ENCODE data around the gene CHST8.
"Not testable (repeated sequence)": the region's sequence is repeated elsewhere in the genome, so short reads cannot be mapped to it uniquely, and the experiment has no call there.

The CHST8 gene

DNA sequence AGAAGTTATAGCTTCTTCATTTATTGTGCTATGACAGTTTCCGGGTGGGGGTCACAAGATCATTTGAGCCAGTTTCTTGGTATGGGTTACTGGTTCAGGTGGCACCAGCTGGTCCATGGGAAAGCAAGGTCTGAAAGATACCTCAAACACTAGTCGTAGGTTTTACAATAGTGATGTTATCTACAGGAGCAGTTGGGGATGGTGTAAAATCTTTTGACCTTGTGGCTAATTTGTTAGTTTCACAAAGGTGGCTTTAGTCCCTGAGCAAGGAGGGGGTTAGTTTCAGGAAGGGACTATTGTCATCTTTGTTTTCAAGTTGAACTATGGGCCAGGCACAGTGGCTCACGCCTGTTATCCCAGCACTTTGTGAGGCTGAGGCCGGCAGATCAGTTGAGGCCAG, 24.6 kb downstream of the CHST8 start:
- no peak for DNase-seq

DNA sequence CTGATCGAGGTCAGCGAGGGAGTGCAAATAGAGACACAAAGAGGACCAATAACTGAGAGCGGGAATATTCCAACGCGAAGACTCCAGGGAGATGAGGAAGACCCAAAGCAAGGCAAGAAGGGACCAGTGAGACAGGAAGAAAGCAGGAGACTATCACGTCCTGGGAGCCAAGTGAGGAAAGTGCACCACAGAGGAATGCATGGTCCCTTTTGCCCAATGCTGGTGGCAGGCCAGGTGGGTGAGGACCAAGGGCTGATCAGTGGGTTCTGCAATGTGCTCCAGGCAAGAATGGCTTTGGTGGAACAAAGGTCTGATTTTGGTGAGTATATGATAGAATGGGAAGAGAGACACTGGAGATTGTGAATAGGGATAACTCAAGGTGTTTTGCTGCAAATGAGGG, 25.4 kb downstream of the CHST8 start:
- DNase-seq, result no peak

DNA sequence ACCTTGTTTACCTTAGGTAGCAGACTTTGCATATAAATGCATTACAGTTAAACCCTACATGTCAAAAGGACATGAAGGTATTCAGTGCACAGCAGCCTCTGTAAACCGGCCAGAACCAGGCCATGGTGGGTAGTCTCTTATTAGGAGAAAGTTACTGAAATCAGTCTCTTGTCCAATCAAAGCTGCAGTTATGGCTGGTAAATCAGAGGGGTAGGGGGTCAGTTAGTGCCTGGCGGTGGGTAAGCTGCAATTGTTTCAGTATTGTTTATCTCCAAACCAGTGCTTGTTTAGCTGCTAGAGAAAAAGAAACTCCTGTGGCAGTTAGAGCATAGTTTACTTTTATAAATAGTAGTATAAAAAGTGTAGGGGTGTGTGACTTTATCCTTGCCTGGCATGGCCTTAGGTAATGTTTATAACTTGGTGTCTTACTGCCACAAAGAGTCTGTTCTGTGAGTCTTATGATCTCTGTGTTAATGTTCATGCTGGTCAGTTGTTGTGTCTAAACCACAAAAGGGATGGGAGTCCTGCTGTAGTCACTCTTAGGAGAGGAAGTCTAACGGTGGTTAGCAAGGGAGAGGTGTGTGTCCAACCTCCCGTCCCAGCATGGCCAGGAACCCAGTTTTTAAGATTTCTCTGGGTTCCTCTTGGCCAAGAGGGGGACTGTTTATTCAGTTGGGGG, 28.0 kb downstream of the CHST8 start:
- DNase-seq, result no peak

DNA sequence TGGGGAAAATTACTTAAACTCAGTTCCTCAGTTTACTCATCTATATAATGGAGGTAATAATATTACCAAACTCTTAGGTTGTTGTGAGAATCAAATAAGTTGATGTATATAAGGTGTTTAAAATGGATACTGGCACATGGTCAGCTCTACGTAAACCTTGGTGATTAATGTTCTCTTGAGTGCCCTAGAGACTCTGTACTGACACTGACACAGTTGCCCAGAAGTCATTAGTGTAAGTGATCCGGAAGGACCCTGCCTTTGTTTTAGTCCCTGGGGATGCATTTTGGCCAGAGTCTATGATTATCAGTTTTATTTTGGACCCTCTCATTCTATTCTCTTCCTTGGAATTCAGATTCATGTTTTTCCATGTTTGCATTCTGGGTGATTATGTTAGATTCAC, 31.9 kb downstream of the CHST8 start:
- DNase-seq, result no peak

DNA sequence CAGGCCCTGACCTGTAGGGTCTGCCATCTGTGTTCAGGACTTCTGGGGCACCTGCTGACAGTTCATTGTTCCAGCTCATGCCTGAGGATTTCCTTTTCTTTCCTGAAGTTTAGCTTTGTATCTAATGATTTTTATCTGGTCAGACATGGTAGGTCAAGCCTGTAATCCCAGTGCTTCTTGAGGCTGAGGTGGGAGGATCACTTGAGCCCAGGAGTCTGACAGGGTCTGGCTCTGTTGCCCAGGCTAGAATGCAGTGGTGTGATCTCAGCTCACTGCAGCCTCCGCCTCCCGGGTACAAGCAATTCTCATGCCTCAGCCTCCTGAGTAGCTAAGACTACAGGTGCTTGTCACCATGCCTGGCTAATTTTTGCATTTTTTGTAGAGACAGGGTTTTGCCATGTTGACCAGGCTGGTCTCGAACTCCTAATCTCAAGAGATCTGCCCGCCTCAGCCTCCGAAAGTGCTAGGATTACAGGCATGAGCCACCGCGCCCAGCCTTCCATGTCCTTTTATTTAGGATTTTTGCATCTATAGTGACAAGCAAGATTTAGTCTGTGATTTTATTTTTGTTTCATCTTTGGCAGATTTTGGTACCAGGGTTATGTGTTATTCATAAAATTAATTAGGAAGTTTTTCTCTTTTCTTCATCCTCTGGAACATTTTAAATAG, 33.2 kb downstream of the CHST8 start:
- DNase-seq, result no peak

DNA sequence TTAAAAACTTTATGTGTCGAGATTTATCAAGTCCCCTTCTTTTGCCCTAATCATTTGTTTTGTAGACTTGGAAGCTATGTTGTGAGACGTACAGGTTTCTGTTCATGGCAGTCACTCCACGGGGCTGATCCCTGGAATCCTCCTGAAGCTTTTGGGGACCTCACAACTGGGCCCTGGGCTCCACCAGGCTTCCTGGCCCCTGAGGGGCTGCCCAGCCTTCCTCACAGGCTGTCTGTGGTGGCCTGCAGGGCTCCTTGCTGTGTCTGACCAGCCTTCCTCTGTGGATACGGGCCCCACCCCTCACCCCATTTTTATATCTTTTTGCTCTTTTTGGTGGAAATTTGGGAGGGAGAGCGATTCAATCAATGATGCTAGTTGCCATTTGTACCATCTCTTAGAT, 38.1 kb downstream of the CHST8 start:
- DNase-seq, result no peak

DNA sequence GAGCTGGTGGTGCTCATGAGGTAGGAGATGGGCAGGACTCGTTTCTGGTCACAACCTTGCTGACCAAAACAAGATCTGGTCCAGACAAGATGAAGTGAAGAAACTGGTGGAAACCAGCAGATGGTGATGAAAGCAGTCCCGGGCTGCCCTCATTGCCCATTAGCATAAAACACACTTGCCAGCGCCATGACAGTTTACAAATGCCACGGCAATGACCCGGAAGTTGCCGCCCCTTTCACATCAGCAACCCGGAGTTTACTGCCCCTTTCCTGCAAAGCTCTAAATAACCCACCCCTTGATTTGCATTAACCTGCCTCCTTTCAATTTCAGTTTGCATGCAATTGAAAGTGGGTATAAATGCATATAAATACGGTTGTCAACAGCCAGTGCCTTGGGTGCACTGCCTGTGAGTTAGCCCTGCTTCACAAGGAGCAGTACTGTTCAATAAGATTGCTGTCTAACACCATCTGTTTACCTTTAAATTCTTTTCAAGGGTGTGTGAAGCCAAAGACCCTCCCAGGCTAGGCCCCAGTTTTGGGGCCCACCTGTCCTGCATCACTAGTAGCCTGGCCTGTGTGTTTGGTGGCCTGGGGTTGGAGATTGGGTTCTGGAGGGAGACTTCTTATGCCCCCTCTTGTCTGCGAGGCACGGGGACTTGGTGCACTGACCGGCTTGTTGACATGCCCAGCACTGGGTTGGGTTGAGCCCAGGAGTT, 38.8 kb downstream of the CHST8 start:
- DNase-seq, result no peak

DNA sequence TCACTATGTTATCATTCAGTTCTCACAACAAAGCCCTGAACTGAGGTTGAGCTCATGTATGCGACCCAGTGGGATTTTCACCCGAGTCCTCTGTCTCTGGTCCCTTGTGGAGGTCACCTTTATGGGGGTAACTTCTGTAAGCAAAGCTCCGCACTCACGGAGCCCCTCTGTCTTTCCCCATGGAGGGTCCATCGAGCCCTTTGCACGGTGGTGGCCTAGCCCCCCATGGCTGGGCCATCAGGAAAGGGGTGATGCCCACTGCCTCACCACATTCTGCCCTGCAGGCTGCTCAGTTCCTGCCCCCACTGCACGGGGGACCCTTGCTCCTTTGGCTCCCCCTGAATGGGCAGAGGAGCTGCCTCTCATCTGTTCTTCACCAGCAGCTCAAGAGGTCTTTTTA, 39.6 kb downstream of the CHST8 start:
- DNase-seq, result no peak

DNA sequence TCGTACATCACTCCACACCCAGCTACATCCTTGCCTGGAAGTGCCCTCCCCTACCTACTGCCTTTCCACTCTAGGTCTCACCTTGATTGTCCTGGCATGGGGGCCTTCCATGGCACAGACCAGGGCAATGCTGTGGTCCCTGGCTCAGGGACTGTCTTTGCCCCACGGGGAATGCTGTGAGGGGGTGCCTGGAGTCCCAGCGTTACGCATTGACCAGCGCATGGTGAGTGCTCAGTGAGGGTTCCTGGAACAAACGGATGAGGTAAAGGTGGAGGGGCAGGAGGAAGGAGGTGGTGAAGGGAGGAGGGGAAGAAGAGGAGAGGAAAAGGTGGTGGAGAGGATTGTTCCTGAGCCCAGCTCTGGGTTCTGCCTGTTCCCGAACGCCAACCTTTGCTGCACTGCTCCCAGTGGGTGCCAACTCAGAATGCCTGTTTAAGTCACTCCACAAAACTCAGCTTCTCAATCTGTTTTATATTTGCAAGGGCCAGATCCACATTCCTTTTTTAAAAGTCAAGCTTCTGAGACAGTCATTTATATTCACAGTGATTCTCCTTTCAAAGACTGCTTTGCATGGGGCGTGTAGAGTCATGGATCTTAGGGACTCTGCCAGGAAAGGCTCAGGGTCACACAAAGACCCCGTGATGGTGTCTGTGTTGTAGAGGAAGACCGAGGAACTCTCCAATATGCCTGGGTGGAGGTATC, 40.8 kb downstream of the CHST8 start:
- no peak for DNase-seq

DNA sequence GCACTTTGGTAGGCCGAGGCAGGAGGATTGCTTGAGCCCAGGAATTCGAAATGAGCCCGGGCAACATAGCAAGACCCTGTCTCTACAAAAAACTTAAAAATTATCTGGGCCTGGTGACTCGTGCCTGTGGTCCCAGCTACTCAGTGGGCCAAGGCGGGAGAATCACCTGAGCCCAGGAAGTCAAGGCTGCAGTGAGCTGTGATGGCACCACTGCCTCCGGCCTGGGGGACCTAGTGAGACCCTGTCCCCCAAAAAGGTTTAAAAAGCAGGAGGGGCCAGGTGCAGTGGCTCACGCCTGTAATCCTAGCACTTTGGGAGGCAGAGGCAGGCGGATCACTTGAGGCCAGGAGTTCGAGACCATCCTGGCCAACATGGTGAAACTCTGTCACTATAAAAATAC, 41.6 kb downstream of the CHST8 start:
- DNase-seq, result not testable (repeated sequence)

DNA sequence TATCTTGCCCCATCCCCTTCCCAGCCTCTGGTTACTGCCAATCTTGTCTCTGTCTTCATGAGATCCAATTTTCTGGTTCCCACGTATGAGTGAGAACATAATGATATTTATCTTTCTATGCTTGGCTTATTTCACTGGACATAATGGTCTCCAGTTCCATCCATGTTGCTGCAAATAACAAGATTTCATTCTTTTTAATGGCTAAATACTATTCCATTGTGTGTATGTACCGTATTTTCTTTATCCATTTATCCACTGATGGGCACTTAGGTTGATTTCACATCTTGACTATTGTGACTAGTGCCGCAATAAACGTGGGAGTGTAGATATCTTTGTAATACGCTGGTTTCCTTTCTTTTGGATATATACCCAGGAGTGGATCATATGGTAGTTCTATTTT, 43.0 kb downstream of the CHST8 start:
- DNase-seq, result no peak

DNA sequence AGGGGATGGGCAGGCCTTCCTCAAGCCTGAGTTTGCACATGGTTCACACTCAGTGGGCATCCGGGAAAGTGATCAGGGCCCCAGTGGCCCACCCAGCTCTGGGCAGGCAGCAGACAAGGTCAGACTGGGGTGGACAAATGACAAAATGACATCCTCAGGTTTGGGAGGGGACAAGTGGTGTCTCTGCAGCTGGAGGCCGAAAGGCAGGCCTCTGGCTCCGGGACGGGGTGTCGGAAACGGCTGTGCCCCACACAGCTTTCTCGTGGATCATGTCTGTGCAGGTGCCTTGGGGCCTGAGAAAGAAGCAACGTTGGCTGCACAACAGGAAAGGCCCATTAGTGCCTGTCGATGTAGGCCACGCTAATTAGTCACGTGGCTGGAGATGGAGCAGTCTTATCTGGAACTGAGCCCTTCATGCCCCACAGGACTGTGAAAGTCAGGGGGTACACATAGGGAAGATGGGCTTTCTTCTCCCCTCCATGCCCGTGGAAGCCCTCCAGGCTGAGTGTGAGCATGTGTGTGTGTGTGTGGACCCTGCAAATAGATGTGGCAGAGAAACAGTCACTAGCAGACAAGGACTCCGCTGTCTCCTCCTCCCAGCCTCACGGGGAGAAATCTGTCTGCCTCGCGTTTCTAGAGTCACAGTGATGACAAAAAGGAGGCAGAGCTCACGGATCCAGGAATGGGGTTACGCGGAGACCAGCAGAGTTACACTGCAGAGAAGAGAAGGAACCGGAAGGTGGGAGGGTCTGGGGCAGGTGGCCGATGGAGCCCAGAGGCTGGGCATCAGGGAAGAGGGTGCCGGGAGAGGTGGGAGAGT, 44.2 kb downstream of the CHST8 start:
- no peak for DNase-seq

DNA sequence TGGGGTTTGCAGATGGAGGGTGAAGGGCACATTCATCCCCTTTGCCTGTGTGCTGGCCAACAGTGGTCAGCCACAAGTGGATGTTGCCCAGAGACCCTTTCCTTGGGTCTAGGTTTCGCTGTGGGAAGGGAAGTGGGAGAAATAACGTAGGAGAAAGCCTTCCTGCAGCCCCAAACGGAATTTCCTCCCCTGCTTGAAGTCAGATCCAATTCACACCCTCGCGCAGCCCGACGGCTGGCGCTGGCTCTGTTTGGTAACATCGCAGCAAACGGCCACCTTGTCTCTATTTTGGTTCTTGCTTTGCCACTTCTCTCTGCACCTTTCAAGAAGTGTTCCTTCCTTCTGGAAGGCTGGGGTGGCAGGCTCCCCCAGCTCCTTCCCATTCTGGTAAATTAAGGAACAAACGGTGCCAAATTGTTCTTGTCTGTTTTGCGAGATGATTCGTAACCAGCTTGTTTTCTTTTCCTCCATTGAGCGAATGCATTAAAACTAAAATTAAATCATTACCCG, 45.4 kb downstream of the CHST8 start:
- no peak for DNase-seq

DNA sequence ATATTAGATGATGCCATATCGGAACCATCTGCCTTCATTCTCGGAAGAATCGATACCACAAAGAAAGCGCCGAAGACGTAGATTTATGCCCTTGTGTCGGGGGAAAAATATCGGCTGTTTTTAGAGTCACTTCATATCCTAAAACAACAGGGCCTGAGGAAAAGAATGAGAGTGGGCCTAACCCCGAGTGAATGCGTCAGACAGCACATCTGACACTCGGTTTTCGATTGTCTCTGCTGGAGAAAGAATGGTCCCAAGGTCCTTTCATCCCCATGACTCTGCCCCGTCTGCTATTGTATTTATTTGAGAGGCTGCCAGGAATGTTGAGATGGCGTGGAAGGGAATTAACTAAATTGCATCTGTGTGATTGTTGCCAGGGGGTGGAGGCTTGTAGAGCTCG, 46.1 kb downstream of the CHST8 start:
- no peak for DNase-seq

DNA sequence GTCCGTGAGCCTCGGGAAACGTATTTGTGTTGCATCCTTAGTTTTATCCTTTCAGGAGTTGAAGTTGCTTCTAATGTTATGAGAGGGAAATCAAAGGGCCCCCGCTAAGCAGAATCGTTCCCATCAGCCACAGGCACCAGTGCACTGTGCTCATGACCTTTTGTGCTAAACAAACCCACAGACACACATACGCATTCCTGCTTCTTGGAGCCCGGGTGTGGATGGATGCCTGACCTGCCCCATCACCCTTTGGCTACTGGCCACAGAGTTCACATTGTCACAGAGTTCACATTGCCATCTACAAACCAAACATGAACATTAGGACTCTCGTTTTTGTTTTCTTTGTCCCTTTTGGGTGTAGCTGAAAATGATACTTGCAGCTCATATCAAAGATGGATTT, 47.2 kb downstream of the CHST8 start:
- DNase-seq, result no peak

DNA sequence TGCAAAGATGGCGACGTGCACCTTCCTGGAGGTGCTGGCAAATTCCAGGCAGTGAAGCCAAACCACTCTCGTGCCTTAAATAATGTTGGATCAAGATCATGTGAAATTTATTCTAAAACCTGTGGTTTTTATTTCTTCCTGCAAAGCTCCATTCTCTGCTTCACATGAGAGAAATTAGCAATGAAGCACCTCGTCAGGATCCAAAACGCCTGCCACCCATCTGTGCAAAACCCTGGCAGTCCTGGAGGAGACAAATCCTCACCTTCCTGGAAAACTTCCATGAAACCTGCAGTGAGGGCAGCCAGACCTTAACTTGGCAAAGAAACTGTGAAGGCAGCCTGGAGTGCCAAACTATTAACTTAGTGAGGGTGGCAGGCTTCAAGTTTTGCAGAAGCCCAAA, 47.6 kb downstream of the CHST8 start:
- no peak for DNase-seq

DNA sequence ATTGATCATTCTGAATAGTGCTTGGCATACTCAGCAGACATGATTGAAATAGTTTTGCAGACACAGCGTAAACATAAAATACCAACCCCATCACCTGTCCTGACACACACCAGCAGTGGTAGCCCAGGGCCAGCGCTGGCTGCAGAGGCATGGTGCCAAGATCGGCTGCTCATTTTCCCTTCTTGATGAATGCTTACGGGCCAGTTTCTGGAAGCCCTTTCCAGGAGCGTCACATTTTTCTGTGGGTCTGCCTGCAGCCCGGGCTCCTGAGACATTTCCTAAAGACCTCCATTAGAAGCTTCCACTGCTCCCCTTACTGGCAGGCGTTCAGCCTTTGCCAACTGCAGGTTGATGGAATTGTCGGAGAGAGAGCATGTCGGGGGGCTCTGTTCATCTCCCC, 48.6 kb downstream of the CHST8 start:
- no peak for DNase-seq

DNA sequence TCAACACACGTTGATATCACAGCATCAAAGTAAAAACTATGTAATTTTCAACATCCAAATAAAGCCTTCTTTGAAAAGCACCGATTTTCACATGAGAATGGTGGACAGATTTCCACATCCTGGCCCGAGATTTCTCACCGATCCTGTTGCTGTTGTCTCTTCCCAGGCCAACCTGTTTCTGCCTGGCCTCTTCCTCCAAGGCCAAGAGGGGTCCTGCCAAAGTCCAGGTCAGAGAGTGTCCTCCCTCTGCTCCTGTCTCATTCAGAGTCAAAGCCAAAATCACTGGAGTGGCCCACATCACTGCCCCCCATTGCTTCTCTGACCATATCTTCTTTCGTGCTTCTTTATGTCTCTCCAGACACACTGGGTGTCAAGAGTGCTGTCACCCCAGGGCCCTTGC, 49.5 kb downstream of the CHST8 start:
- no peak for DNase-seq

DNA sequence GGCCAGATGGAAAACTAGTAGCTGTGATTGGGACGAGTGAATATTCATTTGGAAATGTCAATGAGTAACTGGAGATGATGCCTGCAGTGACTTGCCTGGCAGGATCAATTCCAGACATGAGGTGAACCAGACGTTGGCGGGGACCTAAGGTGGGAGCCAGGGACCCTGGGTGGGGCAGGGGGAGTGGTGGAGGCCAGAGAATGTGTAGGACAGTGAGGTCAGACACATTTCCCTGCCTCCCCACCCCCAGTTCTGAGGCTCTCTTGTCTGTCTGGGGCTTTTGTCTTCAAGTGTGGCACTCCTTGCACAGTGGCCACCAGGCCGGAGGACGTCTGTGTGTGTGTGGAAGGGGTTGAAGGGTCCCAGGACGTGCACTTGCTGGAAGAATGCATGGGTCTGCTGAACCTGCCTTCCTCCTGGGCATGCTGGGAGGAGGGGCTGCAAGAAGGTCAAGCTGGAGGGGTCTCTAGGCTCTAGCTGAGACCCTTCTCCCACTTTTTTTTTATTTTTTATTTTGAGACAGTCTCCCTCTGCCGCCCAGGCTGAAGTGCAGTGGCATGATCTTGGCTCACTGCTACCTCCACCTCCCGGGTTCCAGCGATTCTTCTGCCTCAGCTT, 51.6 kb downstream of the CHST8 start:
- DNase-seq, result no peak

DNA sequence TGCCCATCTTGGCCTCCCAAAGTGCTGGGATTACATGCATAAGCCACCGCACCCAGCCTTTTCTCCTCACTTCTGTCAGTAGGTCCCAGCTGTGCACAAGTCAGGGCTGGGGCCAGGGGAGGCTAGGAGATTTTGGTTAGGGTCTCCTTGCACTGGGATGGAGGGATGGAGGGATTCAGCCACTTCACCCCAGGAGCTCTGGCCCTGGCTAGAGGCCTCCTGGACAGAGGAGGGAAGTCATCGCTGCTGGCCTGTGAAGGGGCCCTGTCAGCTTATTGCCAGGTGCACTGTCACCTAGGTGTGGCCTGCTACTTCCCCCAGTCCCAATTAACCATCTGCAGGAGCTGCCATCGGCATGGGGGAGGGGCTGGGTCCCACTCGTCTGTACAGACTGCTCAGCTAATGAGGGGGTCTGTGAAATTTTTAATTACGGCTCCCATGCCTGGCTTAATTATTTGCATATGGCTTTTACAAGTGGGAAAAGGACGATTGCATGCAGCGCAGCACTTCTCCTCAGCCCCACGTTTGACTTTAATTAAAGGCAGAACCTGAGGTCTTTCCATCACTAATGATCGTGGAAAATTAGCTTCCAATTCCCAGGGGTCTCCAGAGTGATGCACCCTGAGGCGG, 52.4 kb downstream of the CHST8 start:
- DNase-seq, result no peak

DNA sequence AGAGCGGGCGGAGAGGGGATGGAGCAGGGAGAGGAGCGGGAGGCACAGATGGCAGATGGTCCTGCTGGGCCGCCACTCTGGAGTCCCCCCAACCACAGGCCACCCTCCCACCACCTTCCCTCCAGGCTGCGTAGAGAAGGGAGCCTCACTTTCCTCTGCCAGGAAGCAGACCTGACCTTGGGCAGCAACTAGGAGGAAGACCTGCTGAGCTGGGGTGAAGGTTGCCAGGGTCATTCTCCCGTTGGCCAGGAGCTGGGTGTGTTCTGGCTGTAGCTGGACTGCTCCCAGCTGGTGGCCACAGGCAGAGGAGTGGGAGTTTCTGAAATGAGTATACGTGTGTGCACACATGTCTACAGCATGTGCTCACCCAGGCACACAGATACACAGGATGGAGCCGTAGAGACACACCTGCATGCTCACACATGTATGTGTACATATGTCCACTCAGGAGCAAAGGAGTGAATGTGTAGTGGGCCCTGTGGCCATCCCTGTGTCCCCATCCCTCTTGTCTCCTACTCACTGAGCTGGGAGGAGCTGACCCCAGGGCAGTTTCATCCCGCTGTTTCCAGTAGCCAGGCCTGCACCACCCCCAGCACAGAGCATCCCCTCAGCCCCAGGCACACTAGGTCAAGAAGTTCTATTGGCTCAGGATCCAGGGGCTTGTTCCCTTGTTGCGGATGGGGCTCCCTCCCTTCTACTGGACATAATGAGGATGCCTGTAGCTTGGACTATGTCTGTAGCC, 53.0 kb downstream of the CHST8 start:
- DNase-seq, result no peak

Measured in NCI-H446 (cell line).